Measurements from ENCODE around the gene PFDN4. TPM values are rescaled to one million over a fixed set of nuclear protein-coding genes. Genes with fewer than 3 reads are reported as not detected.

Gene PFDN4
- total and polyA plus RNA-seq, 2 of the 13 experiments (the other 11 are each of a cell fraction or from before 2014, with no cell fraction given): 59.8 to 227 TPM

DNA sequence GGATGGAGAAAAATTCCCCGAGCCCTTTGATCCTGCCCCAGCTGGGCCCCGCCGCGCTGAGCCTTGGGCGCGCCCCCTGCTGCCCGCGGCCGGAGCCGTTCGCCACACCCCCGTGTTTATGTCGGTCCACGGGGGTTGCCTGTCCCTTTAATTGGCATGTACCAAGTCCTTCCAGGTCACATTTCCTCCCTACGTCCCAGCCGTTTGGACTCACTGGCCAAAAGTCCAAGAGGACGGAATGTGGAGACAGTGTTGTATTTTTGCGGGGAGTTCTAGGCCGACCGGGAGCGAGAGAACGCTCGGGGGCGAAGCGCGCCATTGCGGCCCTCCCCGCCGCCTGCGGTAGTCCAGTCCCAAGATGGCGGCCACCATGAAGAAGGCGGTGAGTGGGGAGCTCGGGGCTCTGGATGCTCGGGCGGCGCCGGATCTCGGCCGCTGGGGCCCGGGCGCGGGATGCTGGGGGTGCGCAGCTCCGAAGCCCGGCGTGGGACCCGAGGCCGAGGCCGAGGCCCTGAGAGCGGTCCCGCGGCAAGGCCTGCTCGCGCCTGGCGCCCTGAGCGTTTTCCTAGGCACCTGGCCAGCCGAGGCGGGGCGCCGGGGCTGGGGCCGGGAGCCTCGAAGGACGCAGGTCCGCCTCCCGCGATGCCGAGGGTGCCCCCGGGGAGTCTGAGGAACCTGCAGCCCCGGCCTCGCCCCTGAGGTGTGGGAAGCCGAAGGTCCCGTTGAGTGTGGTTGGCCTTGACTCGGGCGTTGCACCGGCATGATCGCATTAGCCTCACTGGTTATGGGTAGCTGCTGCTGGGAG lies at the start of gene PFDN4 (continued):
- TF ChIP-seq ATAD3A (CRISPR knock-in tag; IDR thresholded peaks at IDR 0.05) (no peak; the same call in 1 of the 2 replicates), MZF1 (CRISPR knock-in tag; IDR thresholded peaks at IDR 0.05; ENCODE audit: borderline replicate concordance) (no peak), SATB2 (CRISPR knock-in tag; IDR thresholded peaks at IDR 0.05) (peak; percentile 66; the same call in 1 of the 2 replicates), SMARCC2 (IDR thresholded peaks at IDR 0.05) (no peak), POLR2A (IDR thresholded peaks at IDR 0.05; ENCODE audit: insufficient read depth in 1 of 2, low read depth in 2 of 2, low read length in 2 of 2) (peak; percentile 59 to 80; a peak in 3 of 4 replicates), SALL2 (CRISPR knock-in tag; IDR thresholded peaks at IDR 0.05) (peak; percentile 94), RELA (CRISPR knock-in tag; IDR thresholded peaks at IDR 0.05) (peak; percentile 79), MYC (CRISPR knock-in tag; IDR thresholded peaks at IDR 0.05; ENCODE audit: borderline replicate concordance) (no peak; the same call in none of the 2 replicates), ZNF878 (CRISPR knock-in tag; IDR thresholded peaks at IDR 0.05) (0 out of 2 replicates have a peak, but pooled peaks have one; percentile 46), SRSF4 (IDR thresholded peaks at IDR 0.05; ENCODE audit: low read depth, low read length, poor library complexity, severe bottlenecking) (no peak), SNAPC2 (CRISPR knock-in tag; IDR thresholded peaks at IDR 0.05) (no peak; the same call in none of the 2 replicates), ISL2 (CRISPR knock-in tag; IDR thresholded peaks at IDR 0.05) (peak; percentile 83), ZNF124 (CRISPR knock-in tag; IDR thresholded peaks at IDR 0.05) (peak; percentile 97), HHEX (CRISPR knock-in tag; IDR thresholded peaks at IDR 0.05) (no peak; the same call in 1 of the 2 replicates), REPIN1 (CRISPR knock-in tag; IDR thresholded peaks at IDR 0.05; ENCODE audit: borderline replicate concordance, low read depth) (no peak)
- TF ChIP-seq, protein P1, sequence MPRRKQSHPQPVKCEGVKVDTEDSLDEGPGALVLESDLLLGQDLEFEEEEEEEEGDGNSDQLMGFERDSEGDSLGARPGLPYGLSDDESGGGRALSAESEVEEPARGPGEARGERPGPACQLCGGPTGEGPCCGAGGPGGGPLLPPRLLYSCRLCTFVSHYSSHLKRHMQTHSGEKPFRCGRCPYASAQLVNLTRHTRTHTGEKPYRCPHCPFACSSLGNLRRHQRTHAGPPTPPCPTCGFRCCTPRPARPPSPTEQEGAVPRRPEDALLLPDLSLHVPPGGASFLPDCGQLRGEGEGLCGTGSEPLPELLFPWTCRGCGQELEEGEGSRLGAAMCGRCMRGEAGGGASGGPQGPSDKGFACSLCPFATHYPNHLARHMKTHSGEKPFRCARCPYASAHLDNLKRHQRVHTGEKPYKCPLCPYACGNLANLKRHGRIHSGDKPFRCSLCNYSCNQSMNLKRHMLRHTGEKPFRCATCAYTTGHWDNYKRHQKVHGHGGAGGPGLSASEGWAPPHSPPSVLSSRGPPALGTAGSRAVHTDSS (CRISPR knock-in tag; conservative IDR thresholded peaks at IDR 0.05): peak; percentile 98; the same call in 1 of the 2 replicates
- TF ChIP-seq, protein P2, sequence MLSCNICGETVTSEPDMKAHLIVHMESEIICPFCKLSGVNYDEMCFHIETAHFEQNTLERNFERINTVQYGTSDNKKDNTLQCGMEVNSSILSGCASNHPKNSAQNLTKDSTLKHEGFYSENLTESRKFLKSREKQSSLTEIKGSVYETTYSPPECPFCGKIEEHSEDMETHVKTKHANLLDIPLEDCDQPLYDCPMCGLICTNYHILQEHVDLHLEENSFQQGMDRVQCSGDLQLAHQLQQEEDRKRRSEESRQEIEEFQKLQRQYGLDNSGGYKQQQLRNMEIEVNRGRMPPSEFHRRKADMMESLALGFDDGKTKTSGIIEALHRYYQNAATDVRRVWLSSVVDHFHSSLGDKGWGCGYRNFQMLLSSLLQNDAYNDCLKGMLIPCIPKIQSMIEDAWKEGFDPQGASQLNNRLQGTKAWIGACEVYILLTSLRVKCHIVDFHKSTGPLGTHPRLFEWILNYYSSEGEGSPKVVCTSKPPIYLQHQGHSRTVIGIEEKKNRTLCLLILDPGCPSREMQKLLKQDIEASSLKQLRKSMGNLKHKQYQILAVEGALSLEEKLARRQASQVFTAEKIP (CRISPR knock-in tag; IDR thresholded peaks at IDR 0.05; ENCODE audit: borderline replicate concordance): no peak
- TF ChIP-seq, protein P3, sequence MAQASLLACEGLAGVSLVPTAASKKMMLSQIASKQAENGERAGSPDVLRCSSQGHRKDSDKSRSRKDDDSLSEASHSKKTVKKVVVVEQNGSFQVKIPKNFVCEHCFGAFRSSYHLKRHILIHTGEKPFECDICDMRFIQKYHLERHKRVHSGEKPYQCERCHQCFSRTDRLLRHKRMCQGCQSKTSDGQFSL (CRISPR knock-in tag; IDR thresholded peaks at IDR 0.05): no peak; the same call in 1 of the 2 replicates
- TF ChIP-seq, protein P4, sequence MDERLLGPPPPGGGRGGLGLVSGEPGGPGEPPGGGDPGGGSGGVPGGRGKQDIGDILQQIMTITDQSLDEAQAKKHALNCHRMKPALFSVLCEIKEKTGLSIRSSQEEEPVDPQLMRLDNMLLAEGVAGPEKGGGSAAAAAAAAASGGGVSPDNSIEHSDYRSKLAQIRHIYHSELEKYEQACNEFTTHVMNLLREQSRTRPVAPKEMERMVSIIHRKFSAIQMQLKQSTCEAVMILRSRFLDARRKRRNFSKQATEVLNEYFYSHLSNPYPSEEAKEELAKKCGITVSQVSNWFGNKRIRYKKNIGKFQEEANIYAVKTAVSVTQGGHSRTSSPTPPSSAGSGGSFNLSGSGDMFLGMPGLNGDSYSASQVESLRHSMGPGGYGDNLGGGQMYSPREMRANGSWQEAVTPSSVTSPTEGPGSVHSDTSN (CRISPR knock-in tag; IDR thresholded peaks at IDR 0.05): no peak
- TF ChIP-seq, protein P5, sequence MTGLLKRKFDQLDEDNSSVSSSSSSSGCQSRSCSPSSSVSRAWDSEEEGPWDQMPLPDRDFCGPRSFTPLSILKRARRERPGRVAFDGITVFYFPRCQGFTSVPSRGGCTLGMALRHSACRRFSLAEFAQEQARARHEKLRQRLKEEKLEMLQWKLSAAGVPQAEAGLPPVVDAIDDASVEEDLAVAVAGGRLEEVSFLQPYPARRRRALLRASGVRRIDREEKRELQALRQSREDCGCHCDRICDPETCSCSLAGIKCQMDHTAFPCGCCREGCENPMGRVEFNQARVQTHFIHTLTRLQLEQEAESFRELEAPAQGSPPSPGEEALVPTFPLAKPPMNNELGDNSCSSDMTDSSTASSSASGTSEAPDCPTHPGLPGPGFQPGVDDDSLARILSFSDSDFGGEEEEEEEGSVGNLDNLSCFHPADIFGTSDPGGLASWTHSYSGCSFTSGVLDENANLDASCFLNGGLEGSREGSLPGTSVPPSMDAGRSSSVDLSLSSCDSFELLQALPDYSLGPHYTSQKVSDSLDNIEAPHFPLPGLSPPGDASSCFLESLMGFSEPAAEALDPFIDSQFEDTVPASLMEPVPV (CRISPR knock-in tag; IDR thresholded peaks at IDR 0.05): peak; percentile 83
